Epithelial cell of esophagus (primary cell): ENCODE data around the gene CD244.

ENCODE experiments used
- DNase-seq: peaks from one replicate; pipeline ENCODE4 v3.0.0; 2010; ENCODE audit warnings: low read depth
- H3K4me3 ChIP-seq: 2 replicates; pipeline ENCODE4 v1.5.1; 2011; ENCODE audit warnings: mild to moderate bottlenecking, low read length, control low read depth
- CTCF ChIP-seq: IDR thresholded peaks from 2 replicates; pipeline ENCODE4 v1.5.1; 2011; ENCODE audit warnings: low read depth, mild to moderate bottlenecking, low read length, control low read depth, inconsistent platforms; ENCODE audit not compliant: insufficient read depth; ENCODE audit errors: missing control alignments

CD244 gene

GRCh38 chr1:160865337-160865736 is 2.6 kb upstream of the CD244 start:
- DNase-seq, result no peak
- H3K4me3 ChIP-seq, result no peak overlapping the region
- TF ChIP-seq CTCF, result no peak

GRCh38 chr1:160864173-160864572 is 1.5 kb upstream of the CD244 start:
- DNase-seq, result no peak
- no peak overlapping the region for H3K4me3 ChIP-seq
- no peak for TF ChIP-seq CTCF

- DNase-seq, result no peak
- H3K4me3 ChIP-seq, result no peak overlapping the region
- no peak for TF ChIP-seq CTCF
Observed at GRCh38 chr1:160863774-160864131, 1.1 kb upstream of the CD244 start.

- no peak for TF ChIP-seq CTCF
- no peak overlapping the region for H3K4me3 ChIP-seq
- no peak for DNase-seq
Observed at GRCh38 chr1:160863061-160863773, 530 bp upstream of the CD244 start.

- no peak for DNase-seq
- TF ChIP-seq CTCF, result no peak
- no peak overlapping the region for H3K4me3 ChIP-seq
Observed at GRCh38 chr1:160860840-160861505, 1.7 kb downstream of the CD244 start.

GRCh38 chr1:160859166-160859565 is 3.5 kb downstream of the CD244 start:
- H3K4me3 ChIP-seq, result no peak overlapping the region
- DNase-seq, result no peak
- TF ChIP-seq CTCF, result no peak

GRCh38 chr1:160858507-160858906 is 4.2 kb downstream of the CD244 start:
- DNase-seq, result peak; percentile 18
- TF ChIP-seq CTCF, result no peak
- no peak overlapping the region for H3K4me3 ChIP-seq
